Ectodermal cell (in vitro differentiated cells): ENCODE measurements around the gene MAGI1.

Source experiments
- H3K27ac ChIP-seq: 2 replicates; pipeline ENCODE4 v1.7.0; 2013; ENCODE audit warnings: mild to moderate bottlenecking, low read depth, low read length; ENCODE audit not compliant: insufficient read depth, poor library complexity, severe bottlenecking
- H3K27me3 ChIP-seq: 2 replicates; pipeline ENCODE4 v1.7.0; 2013; ENCODE audit warnings: mild to moderate bottlenecking, low read length; ENCODE audit not compliant: insufficient read depth, control insufficient read depth, poor library complexity, severe bottlenecking
- H3K36me3 ChIP-seq: one replicate; pipeline ENCODE4 v1.7.0; 2013; ENCODE audit warnings: low read length; ENCODE audit not compliant: control insufficient read depth, insufficient read depth
- H3K4me1 ChIP-seq: one replicate; pipeline ENCODE4 v1.7.0; 2013; ENCODE audit warnings: low read length; ENCODE audit not compliant: control insufficient read depth, insufficient read depth
- H3K4me3 ChIP-seq: 2 replicates; pipeline ENCODE4 v1.7.0; 2013; ENCODE audit warnings: low read depth, low read length, control low read depth; ENCODE audit not compliant: insufficient read depth
- H3K9me3 ChIP-seq: 2 replicates; pipeline ENCODE4 v1.7.0; 2013; ENCODE audit warnings: mild to moderate bottlenecking, low read length, moderate library complexity; ENCODE audit not compliant: control insufficient read depth
- WGBS, 2 experiments: methylation state at CpG; one replicate each; pipeline ENCODE4 v1.1.7; 2013; ENCODE audit warnings: missing lambda C conversion rate in 2 of 2; 5-methylcytosine and 5-hydroxymethylcytosine counted together

The MAGI1 gene

GRCh38 chr3:65379223-65379622, 659.5 kb downstream of the MAGI1 start:
- Histone ChIP-seq H3K36me3 (peaks cover 15% of the 10 kb centered on the region), H3K27me3 (no peaks in the 10 kb centered on the region), H3K27ac (no peak overlapping the region), H3K4me3 (no peak overlapping the region), H3K9me3 (no peaks in the 10 kb centered on the region), H3K4me1 (no peaks in the 10 kb centered on the region)
- WGBS, 2 experiments, result 96 to 97% methylated on average over 35 of the region's 35 CpGs

DNA sequence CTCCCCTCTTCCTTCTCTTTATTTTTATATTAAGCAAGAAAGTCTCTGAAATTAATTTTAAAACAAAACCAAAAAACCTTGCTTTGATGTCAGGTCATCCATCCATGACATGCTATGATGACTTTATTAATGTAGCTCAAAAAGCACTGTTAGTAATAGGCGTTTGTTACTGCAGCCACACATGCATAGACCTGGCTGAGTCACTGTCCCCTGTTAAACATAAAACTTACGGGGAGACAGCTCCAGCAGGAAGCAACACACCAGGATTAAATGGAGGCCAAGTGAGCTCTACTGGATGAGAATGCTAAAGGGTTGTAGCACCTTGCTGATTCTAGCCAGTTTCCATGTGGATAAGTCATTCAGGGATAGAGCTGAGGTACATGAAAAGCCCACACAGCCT, 661.1 kb downstream of the MAGI1 start:
- H3K4me3 ChIP-seq, result no peak overlapping the region
- no peaks in the 10 kb centered on the region for H3K27me3 ChIP-seq
- 94% methylated on average over 2 of the region's 2 CpGs for WGBS, 2 experiments
- no peaks in the 10 kb centered on the region for H3K9me3 ChIP-seq
- H3K4me1 ChIP-seq, result no peaks in the 10 kb centered on the region
- no peak overlapping the region for H3K27ac ChIP-seq
- H3K36me3 ChIP-seq, result peaks cover 15% of the 10 kb centered on the region

DNA sequence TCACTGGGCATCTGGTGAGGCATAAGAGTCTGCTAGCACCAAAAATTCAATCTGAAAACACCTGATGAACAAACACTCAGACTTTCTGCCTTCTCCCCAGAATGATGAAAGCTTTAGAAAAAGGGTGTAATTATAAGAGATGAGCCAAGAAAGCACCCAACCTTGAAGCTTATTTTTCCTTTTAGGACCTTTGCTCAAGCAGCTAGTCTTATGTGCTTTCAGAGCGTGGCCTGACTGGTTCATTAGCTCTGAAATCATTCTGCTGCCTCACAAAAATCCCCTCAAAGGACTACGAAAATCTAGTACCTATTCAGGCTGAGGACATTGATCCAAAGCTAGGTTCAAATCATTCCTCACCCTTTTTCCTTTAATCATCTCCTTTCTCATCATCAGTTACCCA, 662.3 kb downstream of the MAGI1 start:
- Histone ChIP-seq H3K27me3 (no peaks in the 10 kb centered on the region), H3K4me1 (no peaks in the 10 kb centered on the region), H3K27ac (no peak overlapping the region), H3K4me3 (no peak overlapping the region), H3K36me3 (peaks cover 9% of the 10 kb centered on the region), H3K9me3 (no peaks in the 10 kb centered on the region)
- 84 to 89% methylated on average over 2 of the region's 2 CpGs for WGBS, 2 experiments

DNA sequence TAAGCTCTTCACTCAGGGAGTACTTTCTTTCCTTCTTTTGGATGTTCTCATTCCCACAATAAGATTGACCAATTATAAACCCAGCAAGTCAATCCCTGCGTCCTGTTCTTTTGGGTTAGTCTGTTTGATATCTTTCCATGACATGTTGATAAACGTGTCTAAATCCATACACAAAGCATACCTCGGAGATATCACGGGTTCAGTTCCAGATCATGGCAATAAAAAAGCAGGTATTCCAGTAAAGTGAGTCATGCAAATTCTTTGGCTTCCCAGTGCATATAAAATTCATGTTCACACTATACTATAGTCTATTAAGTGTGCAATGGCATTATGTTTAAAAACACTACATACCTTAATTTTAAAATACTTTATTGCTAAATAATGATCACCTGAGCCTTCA, 667.7 kb downstream of the MAGI1 start:
- H3K9me3 ChIP-seq, result no peaks in the 10 kb centered on the region
- peaks cover 3% of the 10 kb centered on the region for H3K36me3 ChIP-seq
- H3K27me3 ChIP-seq, result no peaks in the 10 kb centered on the region
- no peaks in the 10 kb centered on the region for H3K4me1 ChIP-seq
- 93 to 94% methylated on average over 4 of the region's 4 CpGs for WGBS, 2 experiments
- H3K4me3 ChIP-seq, result no peak overlapping the region
- no peak overlapping the region for H3K27ac ChIP-seq

GRCh38 chr3:65368866-65369265, 669.9 kb downstream of the MAGI1 start:
- Histone ChIP-seq H3K4me3 (no peak overlapping the region), H3K4me1 (no peaks in the 10 kb centered on the region), H3K36me3 (peaks cover 3% of the 10 kb centered on the region), H3K9me3 (no peaks in the 10 kb centered on the region), H3K27ac (no peak overlapping the region), H3K27me3 (no peaks in the 10 kb centered on the region)

- no peaks in the 10 kb centered on the region for H3K4me1 ChIP-seq
- no peaks in the 10 kb centered on the region for H3K27me3 ChIP-seq
- peaks cover 4% of the 10 kb centered on the region for H3K36me3 ChIP-seq
- WGBS, 2 experiments, result 90% methylated on average over 1 of the region's 1 CpG; no CpG with 5 or more reads in 1 of the 2 experiments
- H3K4me3 ChIP-seq, result no peak overlapping the region
- no peaks in the 10 kb centered on the region for H3K9me3 ChIP-seq
- H3K27ac ChIP-seq, result no peak overlapping the region
These were observed 676.0 kb downstream of the MAGI1 start for GRCh38 chr3:65362688-65363087.

DNA sequence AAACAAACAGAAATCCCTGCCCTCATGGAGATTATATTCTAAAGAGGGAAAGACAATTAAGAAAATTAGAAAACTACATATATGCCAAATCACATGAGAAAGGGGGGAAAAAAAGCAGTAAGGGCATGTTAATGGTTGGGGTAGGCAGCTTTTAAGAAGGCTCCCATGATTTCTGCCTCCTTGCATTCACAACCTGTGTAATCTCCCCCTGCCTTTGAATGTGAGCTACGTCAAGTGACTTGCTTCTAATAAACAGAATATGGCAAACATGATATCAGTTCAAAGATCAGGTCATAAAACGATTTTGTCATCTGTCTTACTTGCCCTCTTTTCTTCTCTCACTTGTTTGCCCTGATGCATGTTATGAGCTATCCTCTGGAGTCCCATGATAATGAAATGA, 677.3 kb downstream of the MAGI1 start:
- WGBS, 2 experiments, result 93% methylated on average over 2 of the region's 2 CpGs
- Histone ChIP-seq H3K36me3 (peaks cover 7% of the 10 kb centered on the region), H3K27ac (no peak overlapping the region), H3K9me3 (no peaks in the 10 kb centered on the region), H3K4me1 (no peaks in the 10 kb centered on the region), H3K27me3 (no peaks in the 10 kb centered on the region), H3K4me3 (no peak overlapping the region)

DNA sequence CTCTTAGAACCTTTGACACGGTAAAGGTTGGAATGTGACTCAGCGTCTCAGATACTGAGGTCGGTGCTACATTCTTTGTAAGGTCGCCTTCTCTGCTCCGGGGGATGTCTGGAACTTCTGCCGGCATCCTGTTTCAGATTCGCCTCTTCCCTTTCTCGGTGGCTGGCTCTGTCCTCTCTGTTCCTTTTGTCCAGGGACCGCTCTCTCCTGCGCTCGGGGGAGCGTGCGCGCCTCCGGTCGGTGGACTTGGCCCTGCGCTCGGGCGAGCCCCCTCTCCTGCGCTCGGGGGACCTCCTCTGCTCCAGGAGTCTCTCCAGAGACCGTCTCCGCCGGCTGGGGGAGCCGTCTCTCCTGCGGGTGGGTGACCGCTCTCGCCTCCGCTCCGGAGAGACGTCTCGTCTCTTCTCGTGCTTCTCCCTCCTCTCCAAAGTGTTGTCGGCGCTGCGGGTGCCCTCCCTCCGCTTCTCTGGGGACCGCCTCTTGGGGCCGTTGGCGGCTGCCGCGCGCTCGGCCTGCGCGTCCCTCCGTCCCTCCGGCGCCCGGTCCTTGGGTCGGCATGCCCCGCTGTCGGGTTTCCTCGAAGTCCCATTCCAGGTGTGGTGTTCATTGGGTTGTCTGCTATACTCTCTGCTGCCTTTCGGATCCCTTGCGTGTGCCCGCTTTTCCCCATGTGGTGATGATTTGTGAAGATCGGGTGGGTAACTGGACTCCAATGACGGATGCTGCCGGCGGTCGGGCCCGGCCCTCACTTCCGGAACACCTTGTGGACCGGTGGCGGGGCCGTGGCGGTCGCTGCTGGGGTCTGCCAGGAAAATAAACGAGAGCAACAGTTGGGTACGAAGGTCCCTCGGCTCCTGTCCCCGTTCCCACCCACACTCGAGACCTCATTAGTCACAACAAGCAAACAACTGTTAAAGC, 682.1 kb downstream of the MAGI1 start:
- no peaks in the 10 kb centered on the region for H3K9me3 ChIP-seq
- no peaks in the 10 kb centered on the region for H3K4me1 ChIP-seq
- no peak overlapping the region for H3K4me3 ChIP-seq
- H3K27me3 ChIP-seq, result no peaks in the 10 kb centered on the region
- peaks cover 7% of the 10 kb centered on the region for H3K36me3 ChIP-seq
- 95 to 96% methylated on average over 74 of the region's 74 CpGs for WGBS, 2 experiments
- H3K27ac ChIP-seq, result no peak overlapping the region

DNA sequence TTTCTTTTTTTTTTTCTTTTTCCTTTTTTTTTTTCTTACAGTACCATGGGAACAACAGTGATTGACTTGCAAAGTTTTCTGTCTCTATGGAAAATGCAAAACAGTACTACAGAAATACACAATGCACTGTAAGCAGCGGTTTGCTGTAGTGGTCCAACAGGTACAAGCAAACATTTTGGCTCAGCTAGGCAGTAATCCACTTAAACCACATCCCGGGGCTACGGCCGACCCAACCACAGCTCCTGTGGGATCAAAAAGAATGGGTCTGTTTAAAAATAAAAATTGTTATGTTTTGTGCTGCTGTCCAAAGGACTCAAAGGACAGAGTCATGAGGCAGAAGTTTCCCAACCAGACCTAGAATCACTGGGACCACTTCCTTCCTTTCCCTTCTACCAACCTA, 683.8 kb downstream of the MAGI1 start:
- peaks cover 6% of the 10 kb centered on the region for H3K36me3 ChIP-seq
- no peaks in the 10 kb centered on the region for H3K9me3 ChIP-seq
- H3K4me3 ChIP-seq, result no peak overlapping the region
- H3K4me1 ChIP-seq, result no peaks in the 10 kb centered on the region
- H3K27ac ChIP-seq, result no peak overlapping the region
- WGBS, 2 experiments, result 93 to 99% methylated on average over 4 of the region's 4 CpGs
- no peaks in the 10 kb centered on the region for H3K27me3 ChIP-seq

DNA sequence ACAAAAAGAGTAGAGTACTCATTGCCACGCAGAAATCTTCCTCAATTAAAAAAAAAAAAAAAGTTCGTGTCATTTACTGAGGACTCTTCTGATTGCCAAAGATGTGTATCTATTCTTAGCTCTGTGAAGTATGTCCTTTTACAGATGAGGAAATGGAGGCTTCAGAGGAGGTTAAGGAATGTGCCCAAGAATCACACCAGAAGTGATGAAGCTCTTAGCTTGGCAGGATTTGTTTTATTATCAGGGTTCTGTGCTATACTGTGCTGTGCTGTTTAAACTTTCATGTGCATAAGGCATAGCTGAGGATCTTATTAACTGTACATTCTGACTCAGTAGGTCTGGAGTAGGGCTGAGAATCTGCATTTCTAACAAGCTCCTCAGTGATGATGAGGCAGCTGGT, 685.8 kb downstream of the MAGI1 start:
- H3K4me3 ChIP-seq, result no peak overlapping the region

More for the DNA sequence above, 685.8 kb downstream of the MAGI1 start:
- WGBS, 2 experiments, result 96% methylated on average over 2 of the region's 2 CpGs
- Histone ChIP-seq H3K27ac (no peak overlapping the region), H3K9me3 (no peaks in the 10 kb centered on the region), H3K4me1 (no peaks in the 10 kb centered on the region), H3K36me3 (peaks cover 6% of the 10 kb centered on the region), H3K27me3 (no peaks in the 10 kb centered on the region)
